GM21423 (cell line): ENCODE data around the gene WRAP53.

Experiments used
- ATAC-seq: cut with Tn5 transposase; IDR thresholded peaks from one replicate; pipeline ENCODE4 v1.9.1; 2021; ENCODE audit warnings: mild to moderate bottlenecking, moderate library complexity; ENCODE audit not compliant: unreplicated experiment

WRAP53 gene

GRCh38 chr17:7707858-7708750 lies 19.8 kb downstream of the WRAP53 start:
- no peak for ATAC-seq

GRCh38 chr17:7709031-7709430 lies 20.8 kb downstream of the WRAP53 start:
- ATAC-seq: no peak

GRCh38 chr17:7710301-7710700 lies 22.0 kb downstream of the WRAP53 start:
- ATAC-seq: no peak

GRCh38 chr17:7711051-7711755 lies 22.9 kb downstream of the WRAP53 start:
- no peak for ATAC-seq

GRCh38 chr17:7712111-7712771 lies 24.0 kb downstream of the WRAP53 start:
- ATAC-seq: no peak

- no peak for ATAC-seq
Measured at GRCh38 chr17:7713782-7714181, 25.5 kb downstream of the WRAP53 start.

GRCh38 chr17:7714721-7715594 lies 26.7 kb downstream of the WRAP53 start:
- no peak for ATAC-seq

- ATAC-seq: no peak
Measured at GRCh38 chr17:7715936-7716886, 27.9 kb downstream of the WRAP53 start.

- no peak for ATAC-seq
Measured at GRCh38 chr17:7716901-7717755, 28.9 kb downstream of the WRAP53 start, which contains the start of gene DNAH2. TSS of gene DNAH2 (plus strand) at chr17:7717744. CDS start at chr17:7719735, 1,991 bp downstream.

- ATAC-seq: no peak
Measured at GRCh38 chr17:7717756-7718350, 29.6 kb downstream of the WRAP53 start.

GRCh38 chr17:7719661-7720060 lies 31.4 kb downstream of the WRAP53 start:
- no peak for ATAC-seq

GRCh38 chr17:7720125-7720524 lies 31.8 kb downstream of the WRAP53 start:
- no peak for ATAC-seq

- no peak for ATAC-seq
Measured at GRCh38 chr17:7721612-7722011, 33.3 kb downstream of the WRAP53 start.

- ATAC-seq: no peak
Measured at GRCh38 chr17:7727886-7728285, 39.6 kb downstream of the WRAP53 start.

GRCh38 chr17:7729816-7730215 lies 41.5 kb downstream of the WRAP53 start:
- ATAC-seq: no peak

- ATAC-seq: no peak
Measured at GRCh38 chr17:7732981-7733539, 44.8 kb downstream of the WRAP53 start.

GRCh38 chr17:7737601-7738000 lies 49.3 kb downstream of the WRAP53 start:
- ATAC-seq: no peak

- no peak for ATAC-seq
Measured at GRCh38 chr17:7739746-7740145, 51.5 kb downstream of the WRAP53 start.
